HCT116 (cell line): ENCODE results near the gene CALD1. TPM values are rescaled to one million over a fixed set of nuclear protein-coding genes. Genes with fewer than 3 reads are reported as not detected.

Source experiments
- ATAC-seq: fragments of 200-7000 bp; cut with Tn5 transposase; 2 replicates; pipeline ENCODE4 v1.9.1; 2020; ENCODE audit warnings: mild to moderate bottlenecking, moderate library complexity
- BruUV-seq: library from RNA; stranded (reverse); fragments of 400-500 nt; replicated peaks from 2 replicates; lab custom pipeline; 2021; lab: Mats Ljungman, UMichigan
- CTCF ChIA-PET: fragments of 300-600 bp; sonication (Branson Sonifier 250); formaldehyde crosslinking; loops from one replicate; lab custom pipeline; 2021; ENCODE audit warnings: antibody characterized with exemption; lab: Charles Lee
- POLR2A ChIA-PET: fragments of 300-600, 350-600 bp; sonication (Branson Sonifier 250); formaldehyde crosslinking; loops from one replicate; lab custom pipeline; 2021; ENCODE audit warnings: antibody characterized with exemption; lab: Charles Lee
- RAD21 ChIA-PET, 2 experiments: fragments of 300-600 bp; sonication (Branson Sonifier 250); formaldehyde crosslinking; loops; one replicate each; lab custom pipeline; 2023; ENCODE audit warnings: low total read pairs in 2 of 2; ENCODE audit not compliant: uncharacterized antibody in 2 of 2, unreplicated experiment in 2 of 2, low non-redundant PET in 1 of 2; lab: Charles Lee
- DNase-seq: peaks from one replicate; pipeline ENCODE4 v3.0.0-alpha.2; 2010; ENCODE audit warnings: low read depth, low spot score
- H2AFZ ChIP-seq: fragments of 200-600 bp; shearing (Covaris generic), sonication (generic); 2 replicates; pipeline ENCODE4 v1.6.1; 2017; ENCODE audit warnings: low read depth, mixed run types, mixed read lengths, antibody characterized with exemption, low read length; ENCODE audit not compliant: poor library complexity, severe bottlenecking
- H3K27ac ChIP-seq: 2 replicates; pipeline ENCODE4 v1.5.1; 2012; ENCODE audit warnings: low read depth, low read length
- H3K27me3 ChIP-seq: fragments of 200-600 bp; sonication (generic); 2 replicates; pipeline ENCODE4 v1.6.1; 2016; ENCODE audit warnings: mixed run types, low read length, mixed read lengths; ENCODE audit not compliant: insufficient read depth
- H3K36me3 ChIP-seq, 2 experiments: fragments of 200-500 bp in 1 of 2; fragments of 200-600 bp in 1 of 2; sonication (Bioruptor generic) in 1 of 2; sonication (generic) in 1 of 2; 2 replicates each; pipeline versions ENCODE4 v1.5.1 to v1.6.1; 2014 to 2016; ENCODE audit warnings: low read length in 2 of 2, inconsistent platforms in 1 of 2, mixed read lengths in 1 of 2, mixed run types in 1 of 2; ENCODE audit not compliant: insufficient read depth in 2 of 2, control insufficient read depth in 1 of 2
- H3K4me1 ChIP-seq, 2 experiments: fragments of 200-600 bp in 1 of 2; sonication (generic) in 1 of 2; 2 replicates each; pipeline versions ENCODE4 v1.5.1 to v1.6.1; 2012 to 2017; ENCODE audit warnings: low read length in 2 of 2, inconsistent platforms in 1 of 2, mild to moderate bottlenecking in 1 of 2, mixed read lengths in 1 of 2, mixed run types in 1 of 2, moderate library complexity in 1 of 2; ENCODE audit not compliant: insufficient read depth in 2 of 2, control insufficient read depth in 1 of 2
- H3K4me2 ChIP-seq: fragments of 200-600 bp; sonication (generic); 2 replicates; pipeline ENCODE4 v1.6.1; 2017; ENCODE audit warnings: mixed run types, low read length, mixed read lengths
- H3K4me3 ChIP-seq, 2 experiments: fragments of 200-600 bp in 1 of 2; sonication (generic) in 1 of 2; replicated peaks in 1 of 2; 2 replicates each; pipeline ENCODE4 v1.5.1; 2011 to 2016; ENCODE audit warnings: low read length in 2 of 2, control low read depth in 1 of 2, low read depth in 1 of 2, mild to moderate bottlenecking in 1 of 2, mixed read lengths in 1 of 2, mixed run types in 1 of 2
- H3K79me2 ChIP-seq: fragments of 200-600 bp; sonication (generic); 2 replicates; pipeline ENCODE4 v1.6.1; 2017; ENCODE audit warnings: mild to moderate bottlenecking, mixed run types, low read length, moderate library complexity, mixed read lengths; ENCODE audit not compliant: insufficient read depth
- H3K9ac ChIP-seq: fragments of 200-600 bp; sonication (generic); 2 replicates; pipeline ENCODE4 v1.6.1; 2016; ENCODE audit warnings: low read length, mixed read lengths
- H3K9me2 ChIP-seq: fragments of 200-600 bp; sonication (generic), shearing (Covaris generic); 2 replicates; pipeline ENCODE4 v1.6.1; 2017; ENCODE audit warnings: mixed run types, mild to moderate bottlenecking, moderate library complexity; ENCODE audit not compliant: insufficient read depth
- H3K9me3 ChIP-seq, 2 experiments: fragments of 200-500 bp in 1 of 2; fragments of 200-600 bp in 1 of 2; sonication (Bioruptor generic) in 1 of 2; sonication (generic) in 1 of 2; 2 replicates each; pipeline ENCODE4 v1.6.1; 2014 to 2017; ENCODE audit warnings: low read length in 2 of 2, mixed read lengths in 2 of 2, inconsistent platforms in 1 of 2, low read depth in 1 of 2, mild to moderate bottlenecking in 1 of 2, mixed run types in 1 of 2, moderate library complexity in 1 of 2; ENCODE audit not compliant: control insufficient read depth in 1 of 2, insufficient read depth in 1 of 2
- H4K20me1 ChIP-seq: fragments of 200-600 bp; sonication (generic), shearing (Covaris generic); 2 replicates; pipeline ENCODE4 v1.6.1; 2017; ENCODE audit warnings: mixed run types, mild to moderate bottlenecking, moderate library complexity; ENCODE audit not compliant: insufficient read depth
- ATF3 ChIP-seq: IDR thresholded peaks from 2 replicates; pipeline ENCODE4 v1.6.1; 2012
- CEBPB ChIP-seq: IDR thresholded peaks from 2 replicates; pipeline ENCODE4 v1.6.1; 2012; ENCODE audit warnings: low read depth
- ELF1 ChIP-seq: IDR thresholded peaks from 2 replicates; pipeline ENCODE4 v1.6.1; 2012; ENCODE audit warnings: low read depth, borderline replicate concordance
- POLR2A ChIP-seq: IDR thresholded peaks from 2 replicates; pipeline ENCODE4 v1.7.0; 2011; ENCODE audit warnings: borderline replicate concordance; ENCODE audit not compliant: insufficient read depth, insufficient read length; ENCODE audit errors: extremely low read depth
- SIN3A ChIP-seq: IDR thresholded peaks from 2 replicates; pipeline ENCODE4 v1.6.1; 2012; ENCODE audit warnings: low read depth
- SRF ChIP-seq: IDR thresholded peaks from 2 replicates; pipeline ENCODE4 v1.6.1; 2012; ENCODE audit warnings: low read depth
- YY1 ChIP-seq: IDR thresholded peaks from 2 replicates; pipeline ENCODE4 v1.6.1; 2011; ENCODE audit warnings: low read length, low read depth, moderate library complexity, mild to moderate bottlenecking; ENCODE audit not compliant: insufficient replicate concordance; ENCODE audit errors: extremely low read depth
- ZBTB33 ChIP-seq: IDR thresholded peaks from 2 replicates; pipeline ENCODE4 v1.6.1; 2011; ENCODE audit warnings: mild to moderate bottlenecking, low read length, moderate library complexity; ENCODE audit not compliant: insufficient replicate concordance; ENCODE audit errors: extremely low read depth
- ZFX ChIP-seq: fragments of 450-650 bp; IDR thresholded peaks from 2 replicates; pipeline ENCODE4 v1.6.1; 2017
- intact Hi-C: fragments of 100-400 bp; cut with micrococcal nuclease; formaldehyde crosslinking; loops from 2 replicates; pipeline ENCODE4 v1.10.0; 2022
- total RNA-seq: library from RNA; stranded (reverse); gene quantifications from one replicate; pipeline ENCODE4 v1.2.1, GENCODE V29; 2021; ENCODE audit not compliant: unreplicated experiment

CALD1 gene
- total RNA-seq, 1 experiment from 2014 or later, result 66.8 TPM

DNA sequence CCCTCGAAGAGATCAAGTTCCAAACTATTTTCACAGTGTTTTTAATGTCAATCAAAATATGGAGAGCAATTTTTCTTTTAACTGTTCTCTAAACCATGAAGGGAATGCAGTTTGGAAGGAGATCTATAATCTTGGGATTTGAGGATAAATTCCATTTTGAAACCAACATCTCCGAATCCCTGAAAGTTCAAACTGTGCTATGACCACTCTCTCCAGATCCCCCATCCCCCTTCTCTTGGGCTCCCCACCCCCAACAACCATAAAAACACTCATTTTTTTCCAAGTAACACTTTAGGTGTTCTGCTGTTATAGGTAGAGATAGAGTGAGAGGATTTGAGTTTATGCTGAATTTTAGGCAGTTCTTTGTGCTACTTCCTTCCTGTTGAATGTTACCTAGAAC is 1.7 kb downstream of the CALD1 start:
- H3K9me2 ChIP-seq, result no peaks in the 10 kb centered on the region
- intact Hi-C loops, result no loop called here
- no peaks in the 10 kb centered on the region for H3K79me2 ChIP-seq
- no peak overlapping the region for H2AFZ ChIP-seq
- H3K36me3 ChIP-seq, result no peaks in the 10 kb centered on the region
- ChIA-PET RAD21 (no interaction called here), POLR2A (no interaction called here), CTCF (no interaction called here)
- H3K9ac ChIP-seq, result no peak overlapping the region
- no peak for DNase-seq
- no peaks in the 10 kb centered on the region for H3K9me3 ChIP-seq
- no peak overlapping the region for H3K4me2 ChIP-seq
- no peak for ATAC-seq
- TF ChIP-seq ZFX, result no peak
- TF ChIP-seq SRF, result no peak
- no peak for TF ChIP-seq ATF3
- no peak for TF ChIP-seq ELF1
- no peak for TF ChIP-seq CEBPB
- peaks cover 7% of the 10 kb centered on the region; the same call in 1 of the 2 replicates for H3K27me3 ChIP-seq
- no peak overlapping the region for H3K27ac ChIP-seq
- BruUV-seq, result no TSS peak
- H3K4me1 ChIP-seq, result peaks cover 0 to 11% of the 10 kb centered on the region in 2 experiments; a peak in 1 of 4 replicates
- no peaks in the 10 kb centered on the region for H4K20me1 ChIP-seq
- H3K4me3 ChIP-seq, result no peak overlapping the region

GRCh38 chr7:134782121-134782623 is 2.7 kb downstream of the CALD1 start:
- H2AFZ ChIP-seq, result no peak overlapping the region
- no peaks in the 10 kb centered on the region for H3K36me3 ChIP-seq
- no peak for TF ChIP-seq ELF1
- TF ChIP-seq CEBPB, result no peak
- no peak for TF ChIP-seq YY1
- TF ChIP-seq POLR2A, result no peak
- TF ChIP-seq SIN3A, result no peak
- TF ChIP-seq ATF3, result no peak
- TF ChIP-seq SRF, result no peak
- no peak for TF ChIP-seq ZBTB33
- TF ChIP-seq, all 23 proteins: peak for 0
- Histone ChIP-seq H3K4me1 (peaks cover 0 to 11% of the 10 kb centered on the region in 2 experiments; a peak in 1 of 4 replicates), H3K4me2 (no peak overlapping the region), H4K20me1 (no peaks in the 10 kb centered on the region), H3K4me3 (no peak overlapping the region), H3K79me2 (no peaks in the 10 kb centered on the region), H3K27me3 (peaks cover 7% of the 10 kb centered on the region; the same call in 1 of the 2 replicates), H3K9ac (no peak overlapping the region), H3K27ac (no peak overlapping the region), H3K9me3 (no peaks in the 10 kb centered on the region), H3K9me2 (no peaks in the 10 kb centered on the region)
- no peak for DNase-seq
- RAD21 ChIA-PET, result no interaction called here
- ATAC-seq, result no peak
- POLR2A ChIA-PET, result no interaction called here
- BruUV-seq, result no TSS peak
- intact Hi-C loops, result no loop called here
- CTCF ChIA-PET, result no interaction called here
